H9 (cell line): ENCODE results near the gene SCN5A. TPM values are rescaled to one million over a fixed set of nuclear protein-coding genes. Genes with fewer than 3 reads are reported as not detected.

Experiments used
- DNase-seq: peaks from one replicate; pipeline ENCODE4 v3.0.0-alpha.2; 2017
- H2AFZ ChIP-seq: one replicate; pipeline ENCODE4 v1.6.1; 2013; ENCODE audit warnings: mild to moderate bottlenecking, low read length, control low read depth, moderate library complexity
- H2AK5ac ChIP-seq: 2 replicates; pipeline ENCODE4 v1.6.1; 2013; ENCODE audit warnings: low read length, control low read depth, mixed read lengths; ENCODE audit not compliant: insufficient read length
- H2BK120ac ChIP-seq: one replicate; pipeline ENCODE4 v1.6.1; 2013; ENCODE audit warnings: low read depth, mild to moderate bottlenecking, low read length, control low read depth, inconsistent platforms; ENCODE audit not compliant: poor library complexity, severe bottlenecking
- H2BK12ac ChIP-seq: 2 replicates; pipeline ENCODE4 v1.6.1; 2013; ENCODE audit warnings: low read length, control low read depth, mixed read lengths, low read depth; ENCODE audit not compliant: insufficient read length
- H2BK15ac ChIP-seq: 2 replicates; pipeline ENCODE4 v1.6.1; 2013; ENCODE audit warnings: low read depth, low read length, control low read depth
- H2BK20ac ChIP-seq: one replicate; pipeline ENCODE4 v1.6.1; 2013; ENCODE audit warnings: low read depth, mild to moderate bottlenecking, low read length, control low read depth, inconsistent platforms; ENCODE audit not compliant: poor library complexity, severe bottlenecking
- H2BK5ac ChIP-seq: 2 replicates; pipeline ENCODE4 v1.6.1; 2013; ENCODE audit warnings: low read length, control low read depth, mixed read lengths; ENCODE audit not compliant: insufficient read length
- H3K14ac ChIP-seq: 2 replicates; pipeline ENCODE4 v1.6.1; 2013; ENCODE audit warnings: low read length, control low read depth; ENCODE audit not compliant: insufficient read depth
- H3K18ac ChIP-seq: 2 replicates; pipeline ENCODE4 v1.6.1; 2013; ENCODE audit warnings: low read depth, mild to moderate bottlenecking, mixed read lengths, low read length, control low read depth; ENCODE audit not compliant: insufficient read length
- H3K23ac ChIP-seq: 2 replicates; pipeline ENCODE4 v1.6.1; 2013; ENCODE audit warnings: low read length, control low read depth, mixed read lengths, low read depth; ENCODE audit not compliant: insufficient read length
- H3K23me2 ChIP-seq: 2 replicates; pipeline ENCODE4 v1.6.1; 2013; ENCODE audit warnings: low read depth, mild to moderate bottlenecking, mixed read lengths, low read length, control low read depth; ENCODE audit not compliant: insufficient read length, poor library complexity, severe bottlenecking
- H3K27ac ChIP-seq: 2 replicates; pipeline ENCODE4 v1.5.1; 2013; ENCODE audit warnings: low read length, control low read depth, mixed read lengths, low read depth; ENCODE audit not compliant: insufficient read length
- H3K27me3 ChIP-seq: 2 replicates; pipeline ENCODE4 v1.6.1; 2013; ENCODE audit warnings: low read length, control low read depth, inconsistent platforms; ENCODE audit not compliant: insufficient read depth
- H3K4ac ChIP-seq: 2 replicates; pipeline ENCODE4 v1.6.1; 2013; ENCODE audit warnings: low read depth, mild to moderate bottlenecking, control low read depth, inconsistent platforms, low read length, moderate library complexity
- H3K4me1 ChIP-seq: 2 replicates; pipeline ENCODE4 v1.6.1; 2013; ENCODE audit warnings: low read length, control low read depth, inconsistent platforms; ENCODE audit not compliant: insufficient read depth
- H3K4me2 ChIP-seq: 2 replicates; pipeline ENCODE4 v1.6.1; 2013; ENCODE audit warnings: low read length, control low read depth, mixed read lengths; ENCODE audit not compliant: insufficient read length, insufficient read depth
- H3K56ac ChIP-seq: 2 replicates; pipeline ENCODE4 v1.6.1; 2013; ENCODE audit warnings: low read depth, mild to moderate bottlenecking, mixed read lengths, low read length, control low read depth; ENCODE audit not compliant: insufficient read length
- H3K79me1 ChIP-seq: 2 replicates; pipeline ENCODE4 v1.6.1; 2013; ENCODE audit warnings: low read depth, mild to moderate bottlenecking, moderate library complexity, low read length, control low read depth, inconsistent platforms; ENCODE audit not compliant: insufficient read depth, poor library complexity, severe bottlenecking
- H3K79me2 ChIP-seq: 2 replicates; pipeline ENCODE4 v1.6.1; 2013; ENCODE audit warnings: low read length, control low read depth, inconsistent platforms; ENCODE audit not compliant: insufficient read depth
- H3K9ac ChIP-seq: 2 replicates; pipeline ENCODE4 v1.6.1; 2013; ENCODE audit warnings: low read length, control low read depth, mixed read lengths; ENCODE audit not compliant: insufficient read length; ENCODE audit errors: extremely low read depth
- H3K9me3 ChIP-seq: one replicate; pipeline ENCODE4 v1.6.1; 2013; ENCODE audit warnings: low read depth, low read length, inconsistent platforms; ENCODE audit not compliant: control insufficient read depth
- H3T11ph ChIP-seq: one replicate; pipeline ENCODE4 v1.6.1; 2013; ENCODE audit warnings: mild to moderate bottlenecking, low read length, control low read depth, inconsistent platforms
- H4K20me1 ChIP-seq: one replicate; pipeline ENCODE4 v1.6.1; 2013; ENCODE audit not compliant: control insufficient read depth, insufficient read length, insufficient read depth
- H4K5ac ChIP-seq: 2 replicates; pipeline ENCODE4 v1.6.1; 2013; ENCODE audit warnings: low read depth, mild to moderate bottlenecking, mixed read lengths, low read length, control low read depth; ENCODE audit not compliant: insufficient read length
- H4K8ac ChIP-seq: replicated peaks from 2 replicates; pipeline ENCODE4 v1.6.1; 2013; ENCODE audit warnings: low read length, control low read depth, mixed read lengths, low read depth; ENCODE audit not compliant: insufficient read length
- H4K91ac ChIP-seq: 2 replicates; pipeline ENCODE4 v1.6.1; 2013; ENCODE audit warnings: low read depth, mild to moderate bottlenecking, moderate library complexity, mixed read lengths, low read length, control low read depth; ENCODE audit not compliant: insufficient read length
- H3K27ac Mint-ChIP-seq, 3 experiments: 2 replicates in 2 of 3; 3 replicates in 1 of 3; pipeline ENCODE4 v1.8.0; 2020 to 2021; ENCODE audit warnings: mixed read lengths in 3 of 3, mild to moderate bottlenecking in 1 of 3, moderate library complexity in 1 of 3
- H3K27me3 Mint-ChIP-seq: 2 replicates; pipeline ENCODE4 v1.8.0; 2021; ENCODE audit warnings: low read depth, mild to moderate bottlenecking, moderate library complexity, mixed read lengths
- H3K36me3 Mint-ChIP-seq, 3 experiments: 2 replicates in 2 of 3; 3 replicates in 1 of 3; pipeline ENCODE4 v1.8.0; 2020 to 2021; ENCODE audit warnings: low read depth in 3 of 3, mixed read lengths in 3 of 3; ENCODE audit not compliant: insufficient read depth in 1 of 3
- H3K4me1 Mint-ChIP-seq, 2 experiments: 2 replicates each; pipeline ENCODE4 v1.8.0; 2020; ENCODE audit warnings: mixed read lengths in 2 of 2
- H3K4me3 Mint-ChIP-seq, 2 experiments: 2 replicates in 1 of 2; 3 replicates in 1 of 2; pipeline ENCODE4 v1.8.0; 2020 to 2021; ENCODE audit warnings: mild to moderate bottlenecking in 2 of 2, mixed read lengths in 2 of 2, moderate library complexity in 1 of 2
- H3K9me3 Mint-ChIP-seq, 2 experiments: 2 replicates in 1 of 2; 3 replicates in 1 of 2; pipeline ENCODE4 v1.8.0; 2020; ENCODE audit warnings: mild to moderate bottlenecking in 2 of 2, mixed read lengths in 2 of 2, moderate library complexity in 1 of 2
- WGBS: extraction: QIAGEN DNeasy Blood & Tissue Kit; methylation state at CpG from one replicate; pipeline ENCODE4 v1.1.7; 2013; ENCODE audit warnings: missing lambda C conversion rate, low lambda C conversion rate, mixed read lengths; ENCODE audit not compliant: insufficient read length; ENCODE audit errors: extremely low coverage; 5-methylcytosine and 5-hydroxymethylcytosine counted together
- total RNA-seq: library from RNA; stranded (reverse); gene quantifications from 2 replicates; pipeline ENCODE4 v1.2.1, GENCODE V29; 2021
- TF ChIP-seq, protein P1 (sequence below): fragments of 200-600 bp; sonication (generic); conservative IDR thresholded peaks from 3 replicates; pipeline ENCODE4 v1.8.0; 2021; ENCODE audit warnings: antibody characterized with exemption, mild to moderate bottlenecking

SCN5A gene
- total RNA-seq, 1 experiment from 2014 or later = 6.5 TPM

DNA sequence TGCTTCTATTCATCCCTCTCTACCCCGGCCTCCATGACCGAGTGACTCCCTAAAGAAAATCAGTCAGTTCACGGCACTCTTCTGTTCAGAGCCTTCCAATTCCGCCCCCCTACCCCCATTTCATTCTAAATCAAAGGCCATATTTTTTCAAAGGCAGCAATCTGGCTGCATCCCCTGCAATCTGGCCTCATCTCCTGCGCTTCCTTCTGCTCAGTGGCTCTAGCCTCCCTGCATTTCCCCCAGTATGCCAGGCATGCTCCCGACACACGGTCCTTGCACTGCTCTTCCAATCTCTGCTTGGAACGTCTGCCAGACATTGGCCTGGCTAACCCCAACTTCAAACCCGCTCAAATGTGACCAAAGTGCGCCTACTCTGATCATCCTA lies 85.6 kb downstream of the SCN5A start:
- peak; percentile 17 for DNase-seq
- H3K4ac ChIP-seq = no peak overlapping the region
- no peak overlapping the region for H3K18ac ChIP-seq
- H2AFZ ChIP-seq = no peak overlapping the region
- no peak overlapping the region for H2BK5ac ChIP-seq
- no peak overlapping the region for H2BK15ac ChIP-seq
- no peaks in the 10 kb centered on the region for H3K4me1 ChIP-seq
- H3K36me3 Mint-ChIP-seq = peaks cover 0 to 12% (median 4%) of the 10 kb centered on the region in 3 experiments; a peak in 2 of 7 replicates
- no peak overlapping the region for H3K23ac ChIP-seq
- H3K14ac ChIP-seq = no peak overlapping the region
- H4K91ac ChIP-seq = no peak overlapping the region
- TF ChIP-seq, protein P1, sequence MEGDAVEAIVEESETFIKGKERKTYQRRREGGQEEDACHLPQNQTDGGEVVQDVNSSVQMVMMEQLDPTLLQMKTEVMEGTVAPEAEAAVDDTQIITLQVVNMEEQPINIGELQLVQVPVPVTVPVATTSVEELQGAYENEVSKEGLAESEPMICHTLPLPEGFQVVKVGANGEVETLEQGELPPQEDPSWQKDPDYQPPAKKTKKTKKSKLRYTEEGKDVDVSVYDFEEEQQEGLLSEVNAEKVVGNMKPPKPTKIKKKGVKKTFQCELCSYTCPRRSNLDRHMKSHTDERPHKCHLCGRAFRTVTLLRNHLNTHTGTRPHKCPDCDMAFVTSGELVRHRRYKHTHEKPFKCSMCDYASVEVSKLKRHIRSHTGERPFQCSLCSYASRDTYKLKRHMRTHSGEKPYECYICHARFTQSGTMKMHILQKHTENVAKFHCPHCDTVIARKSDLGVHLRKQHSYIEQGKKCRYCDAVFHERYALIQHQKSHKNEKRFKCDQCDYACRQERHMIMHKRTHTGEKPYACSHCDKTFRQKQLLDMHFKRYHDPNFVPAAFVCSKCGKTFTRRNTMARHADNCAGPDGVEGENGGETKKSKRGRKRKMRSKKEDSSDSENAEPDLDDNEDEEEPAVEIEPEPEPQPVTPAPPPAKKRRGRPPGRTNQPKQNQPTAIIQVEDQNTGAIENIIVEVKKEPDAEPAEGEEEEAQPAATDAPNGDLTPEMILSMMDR = no peak
- no peak overlapping the region for H3K4me3 Mint-ChIP-seq
- no CpG with 5 or more reads among the region's 10 CpGs for WGBS
- no peaks in the 10 kb centered on the region for H3K9me3 Mint-ChIP-seq
- H3K56ac ChIP-seq = no peak overlapping the region
- H3K23me2 ChIP-seq = no peaks in the 10 kb centered on the region
- no peak overlapping the region for H2BK12ac ChIP-seq
- no peaks in the 10 kb centered on the region for H3K27me3 ChIP-seq
- 0 out of 4 replicates have a peak, but pooled peaks cover 0 to 2% of the 10 kb centered on the region in 2 experiments for H3K4me1 Mint-ChIP-seq
- no peaks in the 10 kb centered on the region for H3K79me2 ChIP-seq
- H3K9me3 ChIP-seq = no peaks in the 10 kb centered on the region
- no peak overlapping the region for H3K9ac ChIP-seq
- H3T11ph ChIP-seq = no peak overlapping the region
- H4K8ac ChIP-seq = no peak overlapping the region
- no peak overlapping the region for H3K27ac ChIP-seq
- H4K5ac ChIP-seq = no peak overlapping the region
- H3K4me2 ChIP-seq = no peak overlapping the region
- H2AK5ac ChIP-seq = no peak overlapping the region
- no peaks in the 10 kb centered on the region; the same call in 1 of the 2 replicates for H3K27me3 Mint-ChIP-seq
- no peaks in the 10 kb centered on the region for H4K20me1 ChIP-seq
- no peak overlapping the region for H2BK120ac ChIP-seq
- H3K79me1 ChIP-seq = no peaks in the 10 kb centered on the region
- no peak overlapping the region for H2BK20ac ChIP-seq
- H3K27ac Mint-ChIP-seq = peak overlapping the region in 1 of 3 experiments; percentile 6; a peak in 2 of 7 replicates
